GM23248 (cell line): ENCODE results near the gene CLIC4.

Source experiments
- EZH2 ChIP-seq: fragments of 200-600 bp; sonication (generic); IDR thresholded peaks from 2 replicates; pipeline ENCODE4 v1.6.1; 2018; ENCODE audit warnings: antibody characterized with exemption, mild to moderate bottlenecking; ENCODE audit not compliant: insufficient read depth, poor library complexity, severe bottlenecking
- EZH2phosphoT487 ChIP-seq: fragments of 200-600 bp; sonication (generic); IDR thresholded peaks from 2 replicates; pipeline ENCODE4 v1.6.1; 2018; ENCODE audit warnings: antibody characterized with exemption, moderate library complexity, mild to moderate bottlenecking, low read depth; ENCODE audit not compliant: insufficient read depth

GRCh38 chr1:24765308-24765988 lies 20.2 kb downstream of the CLIC4 start:
- TF ChIP-seq EZH2 (no peak), EZH2phosphoT487 (no peak)
